ENCODE data around the gene HPCAL1. TPM values are rescaled to one million over a fixed set of nuclear protein-coding genes. Genes with fewer than 3 reads are reported as not detected.

The HPCAL1 gene
- total and polyA plus RNA-seq, 2 of the 4 experiments (the other 2 are of a cell fraction), result 8.2 to 33.7 TPM

DNA sequence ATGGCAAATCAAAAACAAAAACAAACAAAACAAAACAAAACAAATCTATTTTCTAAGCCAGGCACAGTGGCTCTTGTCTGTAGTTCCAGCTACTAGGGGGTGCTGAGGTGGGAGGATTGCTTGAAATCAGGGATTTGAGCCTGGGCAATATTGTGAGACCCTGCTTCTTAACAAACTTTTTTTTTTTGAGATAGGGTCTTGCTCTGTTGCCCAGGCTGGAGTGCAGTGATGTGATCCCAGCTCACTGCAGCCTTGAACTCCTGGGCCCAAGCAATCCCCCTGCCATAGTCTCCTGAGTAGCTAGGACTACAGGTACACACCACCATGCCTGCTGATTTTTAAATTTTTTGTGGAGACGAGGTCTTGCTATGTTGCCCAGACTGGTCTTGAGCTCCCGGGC, 6.2 kb downstream of the HPCAL1 start:
- ChIA-PET CTCF (no interaction called here), POLR2A (ENCODE audit: unreplicated experiment) (no interaction called here)
- Histone ChIP-seq H3K9ac (ENCODE audit: low read depth, low read length) (no peak overlapping the region), H3K23ac (ENCODE audit: low read depth, low read length) (no peak overlapping the region), H3K27ac (ENCODE audit: insufficient read depth, low read length) (no peak overlapping the region), H3K4me1 (ENCODE audit: control insufficient read depth, insufficient read depth, low read length) (peaks cover 8% of the 10 kb centered on the region; the same call in 1 of the 2 replicates), H2AK5ac (ENCODE audit: low read depth, low read length) (no peak overlapping the region), H3K14ac (replicated peaks; ENCODE audit: low read depth, low read length) (no peak overlapping the region), H3K9me1 (ENCODE audit: insufficient read depth, low read length) (peaks cover 13% of the 10 kb centered on the region), H3K56ac (ENCODE audit: extremely low read depth, insufficient read depth, low read length) (no peak overlapping the region), H3K4me2 (ENCODE audit: low read depth, low read length) (no peak overlapping the region), H3K18ac (ENCODE audit: low read depth, low read length) (no peak overlapping the region), H3K4me3 (ENCODE audit: insufficient read depth, low read depth, low read length) (no peak overlapping the region), H4K91ac (ENCODE audit: insufficient read depth, low read depth, low read length) (no peak overlapping the region), H2BK5ac (ENCODE audit: low read depth, low read length, poor library complexity, severe bottlenecking) (no peak overlapping the region), H2AFZ (replicated peaks; ENCODE audit: low read length, poor library complexity) (no peak overlapping the region), H4K5ac (ENCODE audit: low read depth, low read length) (no peak overlapping the region), H2BK15ac (ENCODE audit: low read depth, low read length) (no peak overlapping the region), H4K20me1 (ENCODE audit: insufficient read depth, low read length) (peaks cover 43% of the 10 kb centered on the region), H2AK9ac (replicated peaks; ENCODE audit: low read depth, low read length, poor library complexity) (no peak overlapping the region), H3K9me3 (ENCODE audit: control insufficient read depth, insufficient read depth, low read length) (no peaks in the 10 kb centered on the region), H3K27me3 (ENCODE audit: control insufficient read depth, insufficient read depth, low read length) (no peaks in the 10 kb centered on the region), H3K4ac (ENCODE audit: low read depth, low read length) (no peak overlapping the region), H3K79me1 (ENCODE audit: low read depth in 1 of 2, low read length in 2 of 2) (peaks cover 38 to 84% of the 10 kb centered on the region in 2 experiments), H3K36me3 (ENCODE audit: control insufficient read depth, insufficient read depth, low read length) (peaks cover 2% of the 10 kb centered on the region; the same call in 1 of the 2 replicates), H2BK120ac (ENCODE audit: low read depth, low read length) (no peak overlapping the region), H2BK20ac (ENCODE audit: low read depth, low read length) (no peak overlapping the region), H4K8ac (ENCODE audit: low read depth in 2 of 2, low read length in 2 of 2) (no peak overlapping the region)
- no TSS peak for BruUV-seq (replicated peaks)
- in situ Hi-C loops (cut with MboI; ENCODE audit: low sequenced_read_pairs), result no loop called here
- no peak for DNase-seq
- dilution Hi-C loops (cut with HindIII; ENCODE audit: low sequenced_read_pairs, unreplicated experiment), result no loop called here
- intact Hi-C loops (cut with micrococcal nuclease), result no loop called here
- TF ChIP-seq MAFK (IDR thresholded peaks at IDR 0.05; ENCODE audit: low read depth, low read length) (no peak), CHD1 (IDR thresholded peaks at IDR 0.05; ENCODE audit: low read depth, low read length) (no peak), FOS (IDR thresholded peaks at IDR 0.05; ENCODE audit: low read depth, low read length) (no peak), SMC3 (IDR thresholded peaks at IDR 0.05; ENCODE audit: low read depth, low read length) (no peak), CTCF (conservative IDR thresholded peaks at IDR 0.05; ENCODE audit: low read depth, low read length) (no peak), RCOR1 (IDR thresholded peaks at IDR 0.05; ENCODE audit: insufficient replicate concordance, low read length) (no peak), ELK1 (IDR thresholded peaks at IDR 0.05; ENCODE audit: borderline replicate concordance, low read depth, low read length) (no peak), RAD21 (IDR thresholded peaks at IDR 0.05; ENCODE audit: low read length) (no peak), MAZ (IDR thresholded peaks at IDR 0.05; ENCODE audit: borderline replicate concordance, low read depth, low read length) (no peak), RFX5 (IDR thresholded peaks at IDR 0.05; ENCODE audit: low read depth, low read length) (no peak), CEBPB (IDR thresholded peaks at IDR 0.05; ENCODE audit: low read depth, low read length) (no peak), BHLHE40 (IDR thresholded peaks at IDR 0.05; ENCODE audit: low read depth, low read length) (no peak), NFE2L2 (IDR thresholded peaks at IDR 0.05; ENCODE audit: low read depth, low read length) (no peak)
- TF ChIP-seq, protein P1, sequence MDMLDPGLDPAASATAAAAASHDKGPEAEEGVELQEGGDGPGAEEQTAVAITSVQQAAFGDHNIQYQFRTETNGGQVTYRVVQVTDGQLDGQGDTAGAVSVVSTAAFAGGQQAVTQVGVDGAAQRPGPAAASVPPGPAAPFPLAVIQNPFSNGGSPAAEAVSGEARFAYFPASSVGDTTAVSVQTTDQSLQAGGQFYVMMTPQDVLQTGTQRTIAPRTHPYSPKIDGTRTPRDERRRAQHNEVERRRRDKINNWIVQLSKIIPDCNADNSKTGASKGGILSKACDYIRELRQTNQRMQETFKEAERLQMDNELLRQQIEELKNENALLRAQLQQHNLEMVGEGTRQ (IDR thresholded peaks at IDR 0.05; ENCODE audit: low read depth, low read length), result no peak
- no peak for ATAC-seq (ENCODE audit: low read depth)
- WGBS, 2 experiments (ENCODE audit: extremely low coverage in 2 of 2, insufficient read length in 1 of 2), result no CpG with 5 or more reads among the region's 2 CpGs
